Colon (tissue), 2 donors: ENCODE measurements around the gene S1PR3.

Source experiments
- FAIRE-seq: peaks from 2 replicates; lab custom pipeline; 2012; peaks lifted over from hg19 to GRCh38; lab: Jason Lieb, UNC
- donor health status: control.
- donor health status: control.

S1PR3 gene

GRCh38 chr9:89038382-89039103 lies 47.3 kb downstream of the S1PR3 start:
- no peak for FAIRE-seq

- FAIRE-seq, result no peak
Measured at GRCh38 chr9:89039104-89039465, 47.8 kb downstream of the S1PR3 start.

DNA sequence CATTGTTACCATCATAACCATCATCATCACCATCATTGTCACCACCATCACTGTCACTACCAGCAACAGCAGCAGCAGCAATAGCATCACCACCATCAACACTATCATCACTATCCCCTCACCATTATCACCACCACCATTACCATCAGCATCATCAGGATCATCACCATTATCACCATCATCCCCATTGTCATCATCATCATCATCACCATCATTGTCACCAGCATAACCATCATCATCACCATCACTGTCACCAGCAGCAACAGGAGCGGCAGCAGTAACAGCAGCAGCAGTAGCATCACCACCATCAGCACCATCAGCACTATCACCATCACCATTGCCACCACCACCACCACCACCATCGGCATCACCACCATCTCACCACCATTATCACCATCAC lies 48.4 kb downstream of the S1PR3 start:
- no peak for FAIRE-seq

DNA sequence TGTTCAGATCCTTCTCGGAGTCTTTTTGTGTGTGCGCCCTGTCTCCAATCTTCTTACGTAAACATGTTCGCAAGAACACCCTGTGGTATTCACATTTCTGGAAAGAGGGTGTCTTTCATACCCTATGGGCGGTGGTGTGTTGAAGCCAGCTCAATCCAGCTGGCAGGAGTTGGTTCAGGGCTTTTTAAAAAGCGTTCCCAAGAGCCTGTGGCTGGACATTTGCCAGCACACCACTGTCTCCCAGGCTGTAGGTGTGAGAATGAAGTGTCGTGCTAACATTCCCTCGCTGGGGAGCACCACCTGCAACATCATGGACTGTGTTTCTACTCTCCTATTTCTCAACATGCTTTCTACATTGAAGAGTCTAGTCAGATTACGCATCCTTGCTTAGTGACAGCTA lies 51.7 kb downstream of the S1PR3 start:
- FAIRE-seq, result no peak

- no peak for FAIRE-seq
Measured at GRCh38 chr9:89044104-89044503, 52.8 kb downstream of the S1PR3 start.

GRCh38 chr9:89044881-89045280 lies 53.6 kb downstream of the S1PR3 start:
- FAIRE-seq, result no peak

DNA sequence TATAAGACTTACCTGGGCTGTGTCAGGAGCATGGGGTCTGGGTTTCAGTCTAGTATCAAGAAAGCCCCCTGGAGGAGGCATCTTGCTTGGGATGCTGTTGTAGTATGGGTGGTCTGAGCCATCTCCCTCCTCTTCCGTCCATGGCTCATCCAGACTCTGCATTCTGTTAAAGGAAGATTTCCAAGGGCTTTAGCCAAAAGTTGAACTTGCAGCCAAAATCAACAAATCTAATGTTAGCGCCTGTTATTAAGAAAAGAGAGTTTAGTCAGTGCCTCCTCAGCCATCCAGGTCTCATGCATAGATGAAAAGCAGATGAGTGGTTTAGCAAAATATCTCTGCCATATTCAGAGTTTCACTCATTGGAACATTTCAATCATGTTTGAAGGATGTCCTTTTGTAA lies 55.6 kb downstream of the S1PR3 start:
- FAIRE-seq, result no peak

GRCh38 chr9:89047667-89048066 lies 56.4 kb downstream of the S1PR3 start:
- FAIRE-seq, result no peak

GRCh38 chr9:89048616-89049015 lies 57.3 kb downstream of the S1PR3 start:
- FAIRE-seq, result no peak

DNA sequence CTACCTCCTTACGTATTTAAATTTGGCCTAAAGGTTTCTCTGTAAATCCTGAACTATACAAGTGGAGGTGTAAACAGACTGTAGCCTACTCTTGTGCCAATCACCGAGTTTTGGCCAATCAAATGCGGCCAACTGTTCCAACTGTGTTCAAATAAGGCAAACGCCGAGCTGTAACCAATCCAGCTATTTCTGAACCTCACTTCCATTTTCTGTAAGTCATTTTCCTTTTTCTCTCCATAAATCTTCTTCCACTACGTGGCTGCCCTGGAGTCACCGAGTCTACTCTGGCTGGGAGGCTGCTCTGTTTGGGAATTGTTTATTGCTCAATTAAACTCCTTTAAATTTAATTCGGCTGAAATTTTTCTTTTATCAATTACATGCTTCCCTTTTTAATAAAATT lies 58.4 kb downstream of the S1PR3 start:
- no peak for FAIRE-seq

DNA sequence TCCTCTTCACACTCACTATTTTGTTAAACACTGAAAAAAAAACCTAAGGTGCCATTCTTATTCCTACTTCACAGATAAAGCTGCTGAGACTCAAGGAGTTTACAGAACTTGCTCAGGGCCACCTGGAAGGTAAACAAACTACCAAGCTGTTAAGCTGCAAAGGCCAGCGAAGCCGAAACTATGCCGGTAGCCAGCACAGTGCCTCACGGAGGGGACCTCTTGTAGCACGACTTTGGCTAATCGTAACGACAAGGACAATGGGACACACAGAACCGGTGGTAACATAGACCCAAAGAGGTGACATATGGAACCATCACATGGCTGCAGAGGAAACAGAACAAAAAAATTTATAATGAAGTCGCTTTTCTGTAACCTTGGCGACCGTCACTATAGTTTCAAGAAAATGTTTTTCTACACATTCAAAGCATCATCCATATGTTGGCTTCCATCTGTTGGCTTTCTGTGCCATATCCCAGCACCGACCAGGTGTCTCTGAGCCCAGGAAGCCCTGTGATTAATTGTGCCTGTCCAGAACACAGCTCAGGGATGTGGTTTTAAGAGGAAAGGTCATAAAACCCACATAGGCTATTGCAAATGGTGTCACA lies 60.3 kb downstream of the S1PR3 start:
- no peak for FAIRE-seq

GRCh38 chr9:89052470-89053097 lies 61.3 kb downstream of the S1PR3 start:
- no peak for FAIRE-seq

DNA sequence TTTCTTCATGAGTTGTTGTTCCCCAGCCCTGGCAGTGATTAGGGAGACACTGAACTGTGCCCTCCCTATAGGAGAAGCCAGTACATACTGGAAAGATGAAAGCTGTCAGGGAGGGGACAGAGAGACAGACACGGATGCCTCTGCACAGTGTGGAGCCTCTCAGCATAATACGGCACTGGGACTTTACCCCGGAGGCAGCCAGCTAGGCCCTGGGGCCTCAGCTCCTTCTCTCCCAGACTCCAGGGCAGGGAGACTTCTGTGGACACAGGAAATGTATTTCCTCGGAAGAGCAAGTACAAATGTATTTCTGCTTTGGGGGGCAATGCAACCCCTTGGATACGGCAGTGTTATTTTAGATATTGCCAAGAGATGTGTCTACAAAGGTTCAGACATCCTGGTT lies 62.0 kb downstream of the S1PR3 start:
- FAIRE-seq, result no peak
